Activated CD8-positive, alpha-beta memory T cell treated with anti-CD3 and anti-CD28 coated beads, Interleukin-2, amount 50 U/mL, for 24 hours (primary cell): ENCODE results near the gene SPTLC3.

Source experiments
- DNase-seq: peaks from one replicate; pipeline ENCODE4 v3.0.0-alpha.2; 2020; ENCODE audit errors: extremely low read depth

Gene SPTLC3

GRCh38 chr20:13139459-13140150 lies 130.8 kb downstream of the SPTLC3 start:
- no peak for DNase-seq

- no peak for DNase-seq
Measured at GRCh38 chr20:13140201-13140600, 131.4 kb downstream of the SPTLC3 start.

GRCh38 chr20:13140775-13141174 lies 132.0 kb downstream of the SPTLC3 start:
- no peak for DNase-seq

GRCh38 chr20:13141546-13141945 lies 132.8 kb downstream of the SPTLC3 start:
- no peak for DNase-seq

GRCh38 chr20:13142143-13142542 lies 133.4 kb downstream of the SPTLC3 start:
- no peak for DNase-seq

- no peak for DNase-seq
Measured at GRCh38 chr20:13147071-13147963, 138.5 kb downstream of the SPTLC3 start.

GRCh38 chr20:13147971-13148370 lies 139.2 kb downstream of the SPTLC3 start:
- DNase-seq: no peak

- no peak for DNase-seq
Measured at GRCh38 chr20:13148402-13148801, 139.6 kb downstream of the SPTLC3 start.

GRCh38 chr20:13148961-13149360 lies 140.2 kb downstream of the SPTLC3 start:
- DNase-seq: no peak

- no peak for DNase-seq
Measured at GRCh38 chr20:13149371-13150105, 140.8 kb downstream of the SPTLC3 start.

- no peak for DNase-seq
Measured at GRCh38 chr20:13158369-13158768, 149.6 kb downstream of the SPTLC3 start.

GRCh38 chr20:13159889-13160288 lies 151.1 kb downstream of the SPTLC3 start:
- no peak for DNase-seq

GRCh38 chr20:13165203-13165602 lies 156.4 kb downstream of the SPTLC3 start:
- DNase-seq: no peak

GRCh38 chr20:13166011-13166410 lies 157.2 kb downstream of the SPTLC3 start:
- no peak for DNase-seq

- no peak for DNase-seq
Measured at GRCh38 chr20:13166437-13166836, 157.7 kb downstream of the SPTLC3 start.

GRCh38 chr20:13169086-13169485 lies 160.3 kb downstream of the SPTLC3 start:
- no peak for DNase-seq

GRCh38 chr20:13170771-13171170 lies 162.0 kb downstream of the SPTLC3 start:
- no peak for DNase-seq

GRCh38 chr20:13173201-13173600 lies 164.4 kb downstream of the SPTLC3 start:
- DNase-seq: no peak

- DNase-seq: no peak
Measured at GRCh38 chr20:13174402-13174801, 165.6 kb downstream of the SPTLC3 start.

- DNase-seq: no peak
Measured at GRCh38 chr20:13180986-13181889, 172.5 kb downstream of the SPTLC3 start.

- DNase-seq: no peak
Measured at GRCh38 chr20:13183005-13183404, 174.2 kb downstream of the SPTLC3 start.
